GM18526 (cell line): ENCODE data around the gene LITAFD.
A peak's percentile ranks its signal among the peaks of the same experiment; 100 is the strongest.

Source experiments
- POLR2A ChIP-seq: IDR thresholded peaks from 3 replicates; pipeline ENCODE4 v1.6.1; 2011; ENCODE audit not compliant: insufficient read length; ENCODE audit errors: extremely low read depth

Gene LITAFD

GRCh38 chr16:8882041-8882617 is at the start of gene LITAFD:
TSS of gene LITAFD (plus strand) at chr16:8882351. CDS start at chr16:8884356, 2,005 bp downstream.
- TF ChIP-seq POLR2A: no peak

- TF ChIP-seq POLR2A: no peak
Measured at GRCh38 chr16:8832717-8833105, 49.4 kb upstream of the LITAFD start.

GRCh38 chr16:8845699-8846298 is 36.4 kb upstream of the LITAFD start:
- TF ChIP-seq POLR2A: no peak

- no peak for TF ChIP-seq POLR2A
Measured at GRCh38 chr16:8846401-8846932, 35.7 kb upstream of the LITAFD start.

GRCh38 chr16:8847145-8847544 is 35.0 kb upstream of the LITAFD start:
- no peak for TF ChIP-seq POLR2A

GRCh38 chr16:8847623-8848022 is 34.5 kb upstream of the LITAFD start:
- TF ChIP-seq POLR2A: no peak

GRCh38 chr16:8848231-8848938 is 33.8 kb upstream of the LITAFD start:
- TF ChIP-seq POLR2A: no peak

GRCh38 chr16:8848939-8849391 is 33.2 kb upstream of the LITAFD start:
- no peak for TF ChIP-seq POLR2A

- no peak for TF ChIP-seq POLR2A
Measured at GRCh38 chr16:8849411-8850011, 32.6 kb upstream of the LITAFD start.

- TF ChIP-seq POLR2A: peak; percentile 16
Measured at GRCh38 chr16:8850279-8850885, 31.8 kb upstream of the LITAFD start.

GRCh38 chr16:8851761-8852403 is 30.3 kb upstream of the LITAFD start:
- TF ChIP-seq POLR2A: no peak

- no peak for TF ChIP-seq POLR2A
Measured at GRCh38 chr16:8852534-8852933, 29.6 kb upstream of the LITAFD start.

GRCh38 chr16:8853150-8853549 is 29.0 kb upstream of the LITAFD start:
- TF ChIP-seq POLR2A: no peak

GRCh38 chr16:8853611-8854010 is 28.5 kb upstream of the LITAFD start:
- TF ChIP-seq POLR2A: no peak
